ENCODE measurements around the gene GMDS. TPM values are rescaled to one million over a fixed set of nuclear protein-coding genes. Genes with fewer than 3 reads are reported as not detected.

The GMDS gene
- total RNA-seq, 1 experiment from 2014 or later = 35.0 TPM

GRCh38 chr6:2185466-2185865, 59.9 kb downstream of the GMDS start:
- ATAC-seq (no peak), DNase-seq (ENCODE audit: low spot score) (no peak)
- ChIA-PET CTCF (interaction anchor here (0.5 kb wide), 1 partner anchor 45 kb away, joined by 3 read pairs; no protein-coding TSS in a partner anchor), POLR2A (interaction anchor here (0.6 kb wide), 1 partner anchor 1894 kb away, joined by 3 read pairs; no protein-coding TSS in a partner anchor)
- Mint-ChIP-seq H3K27me3 (ENCODE audit: low read depth) (no peaks in the 10 kb centered on the region), H3K4me1 (peaks cover 31% of the 10 kb centered on the region), H3K36me3 (no peaks in the 10 kb centered on the region), H3K27ac (peak overlapping the region; percentile 21; the same call in 1 of the 2 replicates), H3K4me3 (no peak overlapping the region), H3K9me3 (no peaks in the 10 kb centered on the region)
- TF ChIP-seq, protein P1, sequence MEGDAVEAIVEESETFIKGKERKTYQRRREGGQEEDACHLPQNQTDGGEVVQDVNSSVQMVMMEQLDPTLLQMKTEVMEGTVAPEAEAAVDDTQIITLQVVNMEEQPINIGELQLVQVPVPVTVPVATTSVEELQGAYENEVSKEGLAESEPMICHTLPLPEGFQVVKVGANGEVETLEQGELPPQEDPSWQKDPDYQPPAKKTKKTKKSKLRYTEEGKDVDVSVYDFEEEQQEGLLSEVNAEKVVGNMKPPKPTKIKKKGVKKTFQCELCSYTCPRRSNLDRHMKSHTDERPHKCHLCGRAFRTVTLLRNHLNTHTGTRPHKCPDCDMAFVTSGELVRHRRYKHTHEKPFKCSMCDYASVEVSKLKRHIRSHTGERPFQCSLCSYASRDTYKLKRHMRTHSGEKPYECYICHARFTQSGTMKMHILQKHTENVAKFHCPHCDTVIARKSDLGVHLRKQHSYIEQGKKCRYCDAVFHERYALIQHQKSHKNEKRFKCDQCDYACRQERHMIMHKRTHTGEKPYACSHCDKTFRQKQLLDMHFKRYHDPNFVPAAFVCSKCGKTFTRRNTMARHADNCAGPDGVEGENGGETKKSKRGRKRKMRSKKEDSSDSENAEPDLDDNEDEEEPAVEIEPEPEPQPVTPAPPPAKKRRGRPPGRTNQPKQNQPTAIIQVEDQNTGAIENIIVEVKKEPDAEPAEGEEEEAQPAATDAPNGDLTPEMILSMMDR (IDR thresholded peaks at IDR 0.05) = no peak
- no peak for TF ChIP-seq ZNF396 (CRISPR knock-in tag; IDR thresholded peaks at IDR 0.05; ENCODE audit: borderline replicate concordance)
- TF ChIP-seq, protein P2, sequence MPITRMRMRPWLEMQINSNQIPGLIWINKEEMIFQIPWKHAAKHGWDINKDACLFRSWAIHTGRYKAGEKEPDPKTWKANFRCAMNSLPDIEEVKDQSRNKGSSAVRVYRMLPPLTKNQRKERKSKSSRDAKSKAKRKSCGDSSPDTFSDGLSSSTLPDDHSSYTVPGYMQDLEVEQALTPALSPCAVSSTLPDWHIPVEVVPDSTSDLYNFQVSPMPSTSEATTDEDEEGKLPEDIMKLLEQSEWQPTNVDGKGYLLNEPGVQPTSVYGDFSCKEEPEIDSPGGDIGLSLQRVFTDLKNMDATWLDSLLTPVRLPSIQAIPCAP (CRISPR knock-in tag; IDR thresholded peaks at IDR 0.05) = no peak
- TF ChIP-seq SMAD4 (CRISPR knock-in tag; IDR thresholded peaks at IDR 0.05) = no peak
- no peak for TF ChIP-seq ESRRA (CRISPR knock-in tag; IDR thresholded peaks at IDR 0.05; ENCODE audit: borderline replicate concordance)
- TF ChIP-seq CREM (CRISPR knock-in tag; IDR thresholded peaks at IDR 0.05) = no peak

GRCh38 chr6:2184700-2185455, 60.5 kb downstream of the GMDS start:
- Mint-ChIP-seq H3K4me1 (peaks cover 29% of the 10 kb centered on the region), H3K27ac (no peak overlapping the region), H3K9me3 (no peaks in the 10 kb centered on the region), H3K36me3 (no peaks in the 10 kb centered on the region), H3K4me3 (no peak overlapping the region), H3K27me3 (ENCODE audit: low read depth) (no peaks in the 10 kb centered on the region)
- CTCF ChIA-PET = interaction anchor here (1.0 kb wide), 1 partner anchor 24 kb away, joined by 3 read pairs; no protein-coding TSS in a partner anchor
- DNase-seq (ENCODE audit: low spot score) (no peak), ATAC-seq (no peak)
- POLR2A ChIA-PET = interaction anchor here (0.6 kb wide), 1 partner anchor 1894 kb away, joined by 3 read pairs; no protein-coding TSS in a partner anchor
- TF ChIP-seq, protein P3, sequence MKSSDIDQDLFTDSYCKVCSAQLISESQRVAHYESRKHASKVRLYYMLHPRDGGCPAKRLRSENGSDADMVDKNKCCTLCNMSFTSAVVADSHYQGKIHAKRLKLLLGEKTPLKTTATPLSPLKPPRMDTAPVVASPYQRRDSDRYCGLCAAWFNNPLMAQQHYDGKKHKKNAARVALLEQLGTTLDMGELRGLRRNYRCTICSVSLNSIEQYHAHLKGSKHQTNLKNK (CRISPR knock-in tag; IDR thresholded peaks at IDR 0.05) = no peak
- TF ChIP-seq, protein P4, sequence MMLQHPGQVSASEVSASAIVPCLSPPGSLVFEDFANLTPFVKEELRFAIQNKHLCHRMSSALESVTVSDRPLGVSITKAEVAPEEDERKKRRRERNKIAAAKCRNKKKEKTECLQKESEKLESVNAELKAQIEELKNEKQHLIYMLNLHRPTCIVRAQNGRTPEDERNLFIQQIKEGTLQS (CRISPR knock-in tag; conservative IDR thresholded peaks at IDR 0.05) = no peak
- TF ChIP-seq ELF4 (CRISPR knock-in tag; IDR thresholded peaks at IDR 0.05; ENCODE audit: low read depth) = no peak
- no peak for TF ChIP-seq TP53 (CRISPR knock-in tag; IDR thresholded peaks at IDR 0.05)
- TF ChIP-seq ZBTB21 (CRISPR knock-in tag; IDR thresholded peaks at IDR 0.05; ENCODE audit: borderline replicate concordance) = no peak
- TF ChIP-seq GABPB1 (CRISPR knock-in tag; IDR thresholded peaks at IDR 0.05) = no peak
- no peak for TF ChIP-seq PRRX2 (CRISPR knock-in tag; IDR thresholded peaks at IDR 0.05)
- TF ChIP-seq, protein P5, sequence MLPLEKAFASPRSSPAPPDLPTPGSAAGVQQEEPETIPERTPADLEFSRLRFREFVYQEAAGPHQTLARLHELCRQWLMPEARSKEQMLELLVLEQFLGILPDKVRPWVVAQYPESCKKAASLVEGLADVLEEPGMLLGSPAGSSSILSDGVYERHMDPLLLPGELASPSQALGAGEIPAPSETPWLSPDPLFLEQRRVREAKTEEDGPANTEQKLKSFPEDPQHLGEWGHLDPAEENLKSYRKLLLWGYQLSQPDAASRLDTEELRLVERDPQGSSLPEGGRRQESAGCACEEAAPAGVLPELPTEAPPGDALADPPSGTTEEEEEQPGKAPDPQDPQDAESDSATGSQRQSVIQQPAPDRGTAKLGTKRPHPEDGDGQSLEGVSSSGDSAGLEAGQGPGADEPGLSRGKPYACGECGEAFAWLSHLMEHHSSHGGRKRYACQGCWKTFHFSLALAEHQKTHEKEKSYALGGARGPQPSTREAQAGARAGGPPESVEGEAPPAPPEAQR (CRISPR knock-in tag; IDR thresholded peaks at IDR 0.05) = no peak
- TF ChIP-seq PRDM15 (CRISPR knock-in tag; IDR thresholded peaks at IDR 0.05) = no peak
- TF ChIP-seq GTF2I (CRISPR knock-in tag; conservative IDR thresholded peaks at IDR 0.05) = no peak
- TF ChIP-seq, protein P6, sequence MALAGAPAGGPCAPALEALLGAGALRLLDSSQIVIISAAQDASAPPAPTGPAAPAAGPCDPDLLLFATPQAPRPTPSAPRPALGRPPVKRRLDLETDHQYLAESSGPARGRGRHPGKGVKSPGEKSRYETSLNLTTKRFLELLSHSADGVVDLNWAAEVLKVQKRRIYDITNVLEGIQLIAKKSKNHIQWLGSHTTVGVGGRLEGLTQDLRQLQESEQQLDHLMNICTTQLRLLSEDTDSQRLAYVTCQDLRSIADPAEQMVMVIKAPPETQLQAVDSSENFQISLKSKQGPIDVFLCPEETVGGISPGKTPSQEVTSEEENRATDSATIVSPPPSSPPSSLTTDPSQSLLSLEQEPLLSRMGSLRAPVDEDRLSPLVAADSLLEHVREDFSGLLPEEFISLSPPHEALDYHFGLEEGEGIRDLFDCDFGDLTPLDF (CRISPR knock-in tag; IDR thresholded peaks at IDR 0.05) = no peak
- no peak for TF ChIP-seq CREB1 (CRISPR knock-in tag; IDR thresholded peaks at IDR 0.05)
- TF ChIP-seq IRF2 (CRISPR knock-in tag; IDR thresholded peaks at IDR 0.05; ENCODE audit: borderline replicate concordance, low read depth) = no peak
- TF ChIP-seq SOX15 (CRISPR knock-in tag; IDR thresholded peaks at IDR 0.05) = no peak
- no peak for TF ChIP-seq ATF1 (CRISPR knock-in tag; IDR thresholded peaks at IDR 0.05)
- TF ChIP-seq NR2C2 (CRISPR knock-in tag; IDR thresholded peaks at IDR 0.05) = no peak
- no peak for TF ChIP-seq TEAD4 (CRISPR knock-in tag; IDR thresholded peaks at IDR 0.05)
- TF ChIP-seq, protein P7, sequence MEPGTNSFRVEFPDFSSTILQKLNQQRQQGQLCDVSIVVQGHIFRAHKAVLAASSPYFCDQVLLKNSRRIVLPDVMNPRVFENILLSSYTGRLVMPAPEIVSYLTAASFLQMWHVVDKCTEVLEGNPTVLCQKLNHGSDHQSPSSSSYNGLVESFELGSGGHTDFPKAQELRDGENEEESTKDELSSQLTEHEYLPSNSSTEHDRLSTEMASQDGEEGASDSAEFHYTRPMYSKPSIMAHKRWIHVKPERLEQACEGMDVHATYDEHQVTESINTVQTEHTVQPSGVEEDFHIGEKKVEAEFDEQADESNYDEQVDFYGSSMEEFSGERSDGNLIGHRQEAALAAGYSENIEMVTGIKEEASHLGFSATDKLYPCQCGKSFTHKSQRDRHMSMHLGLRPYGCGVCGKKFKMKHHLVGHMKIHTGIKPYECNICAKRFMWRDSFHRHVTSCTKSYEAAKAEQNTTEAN (CRISPR knock-in tag; IDR thresholded peaks at IDR 0.05) = no peak
- no peak for TF ChIP-seq NFATC4 (CRISPR knock-in tag; IDR thresholded peaks at IDR 0.05)

Measured in WTC11 (cell line).